SU-DHL-6 (cell line): ENCODE data around the gene JAKMIP1.

ENCODE experiments used
- EZH2phosphoT487 ChIP-seq: fragments of 200-600 bp; sonication (generic), shearing (Covaris generic); conservative IDR thresholded peaks from 2 replicates; pipeline ENCODE4 v1.6.1; 2018; ENCODE audit warnings: mild to moderate bottlenecking, antibody characterized with exemption, low read length, moderate library complexity, mixed read lengths
- TF ChIP-seq, protein P1 (sequence below): fragments of 200-600 bp; sonication (generic); IDR thresholded peaks from one replicate; pipeline ENCODE4 v1.5.1; 2017; ENCODE audit warnings: antibody characterized with exemption, mild to moderate bottlenecking, low read length, moderate library complexity; ENCODE audit not compliant: insufficient read depth, poor library complexity, severe bottlenecking

- TF ChIP-seq, protein P1, sequence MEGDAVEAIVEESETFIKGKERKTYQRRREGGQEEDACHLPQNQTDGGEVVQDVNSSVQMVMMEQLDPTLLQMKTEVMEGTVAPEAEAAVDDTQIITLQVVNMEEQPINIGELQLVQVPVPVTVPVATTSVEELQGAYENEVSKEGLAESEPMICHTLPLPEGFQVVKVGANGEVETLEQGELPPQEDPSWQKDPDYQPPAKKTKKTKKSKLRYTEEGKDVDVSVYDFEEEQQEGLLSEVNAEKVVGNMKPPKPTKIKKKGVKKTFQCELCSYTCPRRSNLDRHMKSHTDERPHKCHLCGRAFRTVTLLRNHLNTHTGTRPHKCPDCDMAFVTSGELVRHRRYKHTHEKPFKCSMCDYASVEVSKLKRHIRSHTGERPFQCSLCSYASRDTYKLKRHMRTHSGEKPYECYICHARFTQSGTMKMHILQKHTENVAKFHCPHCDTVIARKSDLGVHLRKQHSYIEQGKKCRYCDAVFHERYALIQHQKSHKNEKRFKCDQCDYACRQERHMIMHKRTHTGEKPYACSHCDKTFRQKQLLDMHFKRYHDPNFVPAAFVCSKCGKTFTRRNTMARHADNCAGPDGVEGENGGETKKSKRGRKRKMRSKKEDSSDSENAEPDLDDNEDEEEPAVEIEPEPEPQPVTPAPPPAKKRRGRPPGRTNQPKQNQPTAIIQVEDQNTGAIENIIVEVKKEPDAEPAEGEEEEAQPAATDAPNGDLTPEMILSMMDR = no peak
- no peak for TF ChIP-seq EZH2phosphoT487
These were observed 877 bp downstream of the JAKMIP1 start for GRCh38 chr4:6199422-6199921.
